Measurements from ENCODE around the gene PRR23E.

Gene PRR23E

DNA sequence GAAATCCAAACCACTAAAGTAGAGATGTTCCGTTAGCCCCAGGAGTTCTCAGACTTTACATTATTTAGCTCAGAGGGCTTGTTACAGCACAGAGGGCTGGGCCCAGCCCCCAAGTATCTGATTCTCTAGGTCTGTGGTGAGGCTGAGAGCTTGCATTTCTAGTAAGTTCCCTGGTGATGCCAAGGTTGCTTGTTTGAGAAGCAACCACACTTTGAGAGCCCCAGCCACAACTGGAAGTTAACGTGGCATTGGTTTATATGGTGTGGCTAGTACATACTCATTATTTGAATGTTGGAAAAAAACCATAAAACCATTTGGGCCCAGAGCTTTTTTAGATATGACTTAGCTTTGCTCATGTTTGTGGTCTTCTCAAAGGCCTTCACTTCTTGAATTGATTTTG, 35.9 kb downstream of the PRR23E start:
- TF ChIP-seq, protein P1, sequence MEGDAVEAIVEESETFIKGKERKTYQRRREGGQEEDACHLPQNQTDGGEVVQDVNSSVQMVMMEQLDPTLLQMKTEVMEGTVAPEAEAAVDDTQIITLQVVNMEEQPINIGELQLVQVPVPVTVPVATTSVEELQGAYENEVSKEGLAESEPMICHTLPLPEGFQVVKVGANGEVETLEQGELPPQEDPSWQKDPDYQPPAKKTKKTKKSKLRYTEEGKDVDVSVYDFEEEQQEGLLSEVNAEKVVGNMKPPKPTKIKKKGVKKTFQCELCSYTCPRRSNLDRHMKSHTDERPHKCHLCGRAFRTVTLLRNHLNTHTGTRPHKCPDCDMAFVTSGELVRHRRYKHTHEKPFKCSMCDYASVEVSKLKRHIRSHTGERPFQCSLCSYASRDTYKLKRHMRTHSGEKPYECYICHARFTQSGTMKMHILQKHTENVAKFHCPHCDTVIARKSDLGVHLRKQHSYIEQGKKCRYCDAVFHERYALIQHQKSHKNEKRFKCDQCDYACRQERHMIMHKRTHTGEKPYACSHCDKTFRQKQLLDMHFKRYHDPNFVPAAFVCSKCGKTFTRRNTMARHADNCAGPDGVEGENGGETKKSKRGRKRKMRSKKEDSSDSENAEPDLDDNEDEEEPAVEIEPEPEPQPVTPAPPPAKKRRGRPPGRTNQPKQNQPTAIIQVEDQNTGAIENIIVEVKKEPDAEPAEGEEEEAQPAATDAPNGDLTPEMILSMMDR (IDR thresholded peaks at IDR 0.05; ENCODE audit: extremely low read depth, insufficient read depth, missing control alignments) = no peak
- no peak for DNase-seq (ENCODE audit: low spot score)
- in situ Hi-C loops (cut with MboI; ENCODE audit: low pct_unique_long_range_greater_than_20kb, low sequenced_read_pairs, unreplicated experiment) = no loop called here

DNA sequence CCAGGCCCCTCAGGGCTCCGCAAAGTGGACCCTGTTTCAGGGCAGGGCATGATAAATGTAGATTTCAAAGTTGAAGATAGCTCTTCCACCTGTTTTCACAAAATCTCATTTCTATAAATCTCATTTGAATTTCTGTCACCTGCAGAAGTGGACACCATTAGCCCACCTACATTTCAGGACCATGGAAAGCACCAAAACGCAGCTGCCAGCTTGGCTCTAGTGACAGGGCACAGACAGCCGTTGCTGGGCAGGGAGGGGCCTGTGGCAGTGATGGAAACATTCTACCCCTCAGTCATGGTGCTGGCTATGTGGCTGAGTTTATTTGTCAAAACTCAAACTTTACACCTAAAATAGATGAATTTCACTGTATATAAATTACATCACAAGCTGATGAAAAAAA, 40.4 kb downstream of the PRR23E start:
- TF ChIP-seq, protein P1 (IDR thresholded peaks at IDR 0.05; ENCODE audit: extremely low read depth, insufficient read depth, missing control alignments) = no peak
- peak; percentile 12 for DNase-seq (ENCODE audit: low spot score)
- in situ Hi-C loops (cut with MboI; ENCODE audit: low pct_unique_long_range_greater_than_20kb, low sequenced_read_pairs, unreplicated experiment) = no loop called here

DNA sequence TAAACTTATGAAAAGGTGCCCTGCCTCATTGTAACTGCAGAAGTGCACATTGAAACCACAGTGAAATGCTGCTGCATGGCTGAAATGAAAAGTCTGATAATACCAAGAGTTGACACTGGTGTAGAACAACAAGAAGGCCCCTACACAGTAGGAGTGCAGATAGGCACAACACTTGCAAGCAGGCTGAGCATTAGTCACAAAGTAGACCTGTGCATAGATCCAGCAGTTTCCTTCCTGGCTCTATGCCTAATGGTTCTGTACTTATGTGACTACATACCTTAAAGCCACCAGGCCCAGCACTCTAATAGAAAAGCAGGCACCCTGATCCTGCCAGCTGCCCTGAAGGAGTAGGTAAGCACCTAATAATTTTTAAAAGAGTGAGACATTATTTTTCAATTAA, 41.8 kb downstream of the PRR23E start:
- no peak for DNase-seq (ENCODE audit: low spot score)
- in situ Hi-C loops (cut with MboI; ENCODE audit: low pct_unique_long_range_greater_than_20kb, low sequenced_read_pairs, unreplicated experiment) = no loop called here
- TF ChIP-seq, protein P1 (IDR thresholded peaks at IDR 0.05; ENCODE audit: extremely low read depth, insufficient read depth, missing control alignments) = no peak

DNA sequence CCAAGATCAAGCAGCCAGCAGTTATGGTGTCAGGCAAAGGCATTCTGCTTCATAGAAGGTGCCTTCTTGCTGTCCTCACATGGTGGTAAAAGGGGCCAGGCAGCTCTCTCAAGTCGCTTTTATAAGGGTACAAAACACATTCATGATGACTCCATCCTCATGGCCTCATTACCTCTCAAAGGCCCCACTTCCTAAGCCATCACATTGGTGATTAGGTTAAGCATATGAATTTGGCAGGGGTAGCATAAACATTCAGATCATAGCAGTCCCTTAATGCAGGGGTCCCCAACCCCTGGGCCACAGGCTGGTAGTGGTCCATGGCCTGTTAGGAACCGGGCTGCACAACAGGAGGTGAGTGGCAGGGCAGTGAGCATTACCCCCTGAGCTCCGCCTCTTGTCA, 42.8 kb downstream of the PRR23E start:
- DNase-seq (ENCODE audit: low spot score) = no peak
- TF ChIP-seq, protein P1 (IDR thresholded peaks at IDR 0.05; ENCODE audit: extremely low read depth, insufficient read depth, missing control alignments) = no peak
- in situ Hi-C loops (cut with MboI; ENCODE audit: low pct_unique_long_range_greater_than_20kb, low sequenced_read_pairs, unreplicated experiment) = no loop called here

DNA sequence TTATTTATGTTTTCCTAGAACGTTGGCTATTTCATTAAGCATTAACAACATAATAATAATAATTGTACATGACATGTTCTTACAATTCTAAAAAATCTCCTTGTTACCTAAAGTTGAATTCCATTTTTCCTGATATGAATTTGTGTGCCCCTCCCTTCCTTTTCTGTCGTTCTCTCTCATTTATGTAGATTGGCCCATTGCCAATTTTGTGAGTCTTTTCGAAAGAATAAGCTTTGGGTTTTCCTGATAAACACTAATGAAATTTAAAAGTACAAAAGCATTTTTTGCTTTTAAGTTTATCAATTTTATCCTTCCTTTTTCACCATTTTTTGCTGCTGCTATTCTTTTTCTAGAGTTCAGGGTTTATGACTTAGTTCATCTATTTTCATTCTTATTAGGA, 44.9 kb downstream of the PRR23E start:
- TF ChIP-seq, protein P1 (IDR thresholded peaks at IDR 0.05; ENCODE audit: extremely low read depth, insufficient read depth, missing control alignments) = no peak
- in situ Hi-C loops (cut with MboI; ENCODE audit: low pct_unique_long_range_greater_than_20kb, low sequenced_read_pairs, unreplicated experiment) = no loop called here
- DNase-seq (ENCODE audit: low spot score) = no peak

DNA sequence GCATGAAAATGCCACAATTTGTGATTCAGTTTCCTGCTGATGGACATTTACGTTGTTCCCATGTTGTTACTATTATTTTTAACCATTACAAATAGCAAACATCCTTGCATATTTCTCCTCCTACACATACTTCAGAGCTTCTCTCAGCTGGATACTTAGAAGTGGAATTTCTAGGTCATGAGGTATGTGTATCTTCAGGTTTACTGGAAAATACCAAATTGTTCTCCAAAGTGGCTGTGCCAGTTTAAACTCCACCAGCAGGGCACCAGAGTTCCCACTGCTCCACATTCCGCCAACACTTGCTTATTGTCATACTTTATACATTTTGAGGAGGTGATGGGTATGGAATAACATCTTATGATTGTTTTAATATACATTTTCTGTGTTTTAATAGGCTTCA, 45.7 kb downstream of the PRR23E start:
- in situ Hi-C loops (cut with MboI; ENCODE audit: low pct_unique_long_range_greater_than_20kb, low sequenced_read_pairs, unreplicated experiment) = no loop called here
- TF ChIP-seq, protein P1 (IDR thresholded peaks at IDR 0.05; ENCODE audit: extremely low read depth, insufficient read depth, missing control alignments) = no peak
- DNase-seq (ENCODE audit: low spot score) = no peak

DNA sequence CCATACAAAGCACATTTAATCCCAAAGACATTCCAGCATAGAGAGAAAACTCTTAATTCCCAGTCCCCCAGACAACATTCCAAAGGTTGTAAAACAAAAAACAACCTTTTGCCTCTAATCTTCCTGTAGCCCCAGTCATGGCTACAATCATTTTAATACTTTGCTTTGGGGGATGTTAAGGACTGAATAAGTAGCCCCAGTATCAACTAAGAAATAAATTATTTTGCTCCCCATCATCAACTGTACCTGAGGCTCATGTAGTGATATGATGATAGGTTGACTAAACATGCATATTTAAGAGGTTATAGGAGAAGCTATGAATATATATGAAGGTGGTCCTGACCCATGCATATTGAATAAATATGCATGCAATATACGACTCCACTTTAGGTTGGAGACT, 54.4 kb downstream of the PRR23E start:
- TF ChIP-seq, protein P1 (IDR thresholded peaks at IDR 0.05; ENCODE audit: extremely low read depth, insufficient read depth, missing control alignments) = no peak
- in situ Hi-C loops (cut with MboI; ENCODE audit: low pct_unique_long_range_greater_than_20kb, low sequenced_read_pairs, unreplicated experiment) = no loop called here

More for the DNA sequence above, 54.4 kb downstream of the PRR23E start:
- DNase-seq (ENCODE audit: low spot score) = no peak

All from GM13977 (cell line).